Adipose tissue (tissue), 3 donors: ENCODE measurements around the gene CRELD1. TPM values are rescaled to one million over a fixed set of nuclear protein-coding genes. Genes with fewer than 3 reads are reported as not detected.
A peak's percentile ranks its signal among the peaks of the same experiment; 100 is the strongest.
"Not testable (repeated sequence)": the region's sequence is repeated elsewhere in the genome, so short reads cannot be mapped to it uniquely, and the experiment has no call there.

ENCODE experiments used
- H3K27ac ChIP-seq: one replicate; pipeline ENCODE4 v1.5.1; 2013; ENCODE audit warnings: low read depth, low read length
- WGBS, 3 donors: extraction: QIAGEN DNeasy Blood & Tissue Kit; methylation state at CpG; one replicate each; pipeline ENCODE4 v1.1.7; 2013; 5-methylcytosine and 5-hydroxymethylcytosine counted together
- polyA plus RNA-seq, 3 donors: library from polyadenylated mRNA; stranded (reverse); fragments of 200-250 nt; gene quantifications; one replicate each; pipeline ENCODE4 v1.2.3, GENCODE V29; 2013
- donor health status: healthy with polysubstance abuse.
- donor health status: Bipolar disorder and iron deficiency.
- donor health status: healthy.

The CRELD1 gene, protein sequence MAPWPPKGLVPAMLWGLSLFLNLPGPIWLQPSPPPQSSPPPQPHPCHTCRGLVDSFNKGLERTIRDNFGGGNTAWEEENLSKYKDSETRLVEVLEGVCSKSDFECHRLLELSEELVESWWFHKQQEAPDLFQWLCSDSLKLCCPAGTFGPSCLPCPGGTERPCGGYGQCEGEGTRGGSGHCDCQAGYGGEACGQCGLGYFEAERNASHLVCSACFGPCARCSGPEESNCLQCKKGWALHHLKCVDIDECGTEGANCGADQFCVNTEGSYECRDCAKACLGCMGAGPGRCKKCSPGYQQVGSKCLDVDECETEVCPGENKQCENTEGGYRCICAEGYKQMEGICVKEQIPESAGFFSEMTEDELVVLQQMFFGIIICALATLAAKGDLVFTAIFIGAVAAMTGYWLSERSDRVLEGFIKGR
- polyA plus RNA-seq, result 10 to 100 TPM; 28.4 to 36.0 (median 33.8) TPM

DNA sequence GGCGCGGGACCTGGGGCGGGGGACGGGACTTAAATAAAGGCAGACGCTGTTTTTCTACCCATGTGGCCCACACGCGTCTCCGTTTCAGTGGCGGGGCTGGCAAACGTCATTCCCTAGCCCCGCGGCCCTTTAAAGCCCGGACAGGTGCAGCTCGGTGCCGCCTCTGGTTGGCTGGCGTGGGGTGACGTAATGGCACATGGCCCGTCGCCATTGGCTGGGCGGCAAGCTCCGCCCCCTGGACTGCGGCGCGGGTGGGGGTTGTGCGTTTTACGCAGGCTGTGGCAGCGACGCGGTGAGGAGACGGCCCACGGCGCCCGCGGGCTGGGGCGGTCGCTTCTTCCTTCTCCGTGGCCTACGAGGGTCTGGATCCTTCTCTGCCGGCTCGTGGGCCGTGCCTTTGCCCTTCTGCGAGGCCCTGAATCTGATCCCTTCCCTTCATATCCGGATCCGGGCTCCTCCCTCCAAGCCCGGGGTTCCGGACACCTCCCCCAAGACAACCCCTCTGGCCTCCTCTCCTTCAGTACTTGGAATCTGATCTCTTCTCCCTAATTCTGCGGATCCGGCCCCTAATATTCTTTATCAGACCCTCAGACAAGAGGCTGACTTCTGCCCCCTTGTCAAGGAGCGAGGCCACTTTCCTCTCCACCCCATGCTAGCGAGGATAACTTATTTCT, at the start of gene CRELD1:
Gene CRELD1, plus strand, starts transcription at position 274 of the 674 bp plus-strand sequence. CDS start 605 bp downstream, outside the sequence.
- peak within 1 kb of the TSS; percentile 73 for H3K27ac ChIP-seq
- WGBS, 3 donors, result 0% methylated on average over 34 to 50 of the region's 50 CpGs

DNA sequence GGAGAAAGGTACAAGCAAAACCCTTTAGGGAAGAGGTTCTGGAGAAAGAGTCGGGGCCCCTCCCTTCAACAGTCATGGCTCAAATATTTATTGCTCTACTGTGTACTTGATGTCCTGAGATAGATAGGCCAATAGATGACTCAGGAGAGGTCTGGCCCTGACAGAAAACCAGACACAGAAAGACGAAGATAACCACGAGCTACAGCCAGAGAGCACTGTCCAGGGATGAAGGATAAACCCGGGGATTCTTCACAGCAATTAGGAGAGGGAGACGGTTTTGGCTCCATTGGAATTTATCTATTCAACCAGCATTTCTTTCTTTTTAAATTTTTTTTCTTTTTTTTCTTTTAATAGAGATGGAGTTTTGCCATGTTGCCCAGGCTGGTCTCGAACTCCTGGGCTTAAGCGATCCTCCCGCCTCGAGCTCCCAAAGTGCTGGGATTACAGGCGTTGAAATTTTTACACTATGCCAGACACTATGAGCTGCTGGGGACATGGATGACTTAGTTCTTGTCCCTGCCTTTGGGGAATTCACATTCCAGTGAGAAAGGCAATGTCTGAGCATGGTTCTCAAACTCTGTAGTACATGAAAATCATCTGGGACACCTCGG, 49.0 kb upstream of the CRELD1 start:
- 74 to 77% (median 77%) methylated on average over 11 of the region's 11 CpGs for WGBS, 3 donors
- H3K27ac ChIP-seq, result no peak overlapping the region

DNA sequence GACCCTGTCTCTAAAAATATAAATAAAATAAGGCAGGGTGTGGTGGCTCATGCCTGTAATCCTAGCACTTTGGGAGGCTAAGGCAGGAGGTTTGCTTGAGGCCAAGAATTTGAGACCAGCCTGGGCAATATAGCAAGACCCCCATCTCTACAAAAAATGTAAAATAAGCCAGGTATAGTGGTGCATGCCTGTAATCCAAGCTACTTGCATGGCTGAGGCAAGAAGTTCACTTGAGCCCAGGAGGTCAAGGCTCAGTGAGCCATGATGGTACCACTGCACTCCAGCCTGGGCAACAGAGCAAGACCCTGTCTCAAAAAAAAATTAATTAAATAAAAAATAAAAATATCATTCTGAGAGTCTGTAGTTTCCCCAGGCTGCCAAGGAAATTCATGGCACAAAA, 47.3 kb upstream of the CRELD1 start:
- H3K27ac ChIP-seq, result no peak overlapping the region

DNA sequence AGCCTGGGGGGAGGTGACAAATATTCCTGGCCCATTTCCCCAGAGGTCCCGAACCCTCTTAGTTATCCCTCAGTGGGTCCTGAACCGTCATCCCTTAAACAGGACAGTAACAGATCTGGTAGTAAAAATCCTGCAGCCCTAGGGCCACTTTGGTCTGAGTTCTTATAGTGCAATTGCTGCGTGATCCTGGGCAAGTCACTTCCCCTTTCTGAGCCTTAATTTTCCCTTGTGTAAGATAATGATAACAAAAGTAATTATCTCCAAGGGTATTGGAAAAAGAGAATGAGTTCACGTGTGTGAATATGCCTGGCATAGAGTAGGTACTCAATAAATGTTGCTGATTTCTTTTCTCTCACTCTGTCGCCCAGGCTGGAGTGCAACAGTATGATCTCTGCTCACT, 46.2 kb upstream of the CRELD1 start:
- no peak overlapping the region for H3K27ac ChIP-seq
- WGBS, 3 donors, result 76 to 82% (median 80%) methylated on average over 5 of the region's 5 CpGs

DNA sequence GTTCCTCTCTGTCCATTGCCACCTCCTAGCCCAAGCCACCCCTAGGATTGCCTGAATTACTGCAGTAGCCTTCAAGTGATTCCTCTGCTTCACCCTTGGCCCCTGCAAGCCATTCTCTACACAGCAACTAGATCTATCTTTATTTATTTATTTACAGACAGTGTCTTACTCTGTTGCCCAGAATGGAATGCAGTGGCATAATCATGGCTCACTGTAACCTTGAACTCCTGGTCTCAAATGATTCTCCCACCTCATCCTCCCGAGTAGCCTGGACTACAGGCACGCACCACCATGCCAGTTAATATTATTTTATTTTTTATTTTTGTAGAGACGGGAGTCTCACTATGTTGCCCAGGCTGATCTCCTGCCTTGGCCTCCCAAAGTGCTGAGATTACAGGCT, 45.1 kb upstream of the CRELD1 start:
- H3K27ac ChIP-seq, result no peak overlapping the region
- 77 to 89% (median 83%) methylated on average over 3 of the region's 3 CpGs for WGBS, 3 donors

DNA sequence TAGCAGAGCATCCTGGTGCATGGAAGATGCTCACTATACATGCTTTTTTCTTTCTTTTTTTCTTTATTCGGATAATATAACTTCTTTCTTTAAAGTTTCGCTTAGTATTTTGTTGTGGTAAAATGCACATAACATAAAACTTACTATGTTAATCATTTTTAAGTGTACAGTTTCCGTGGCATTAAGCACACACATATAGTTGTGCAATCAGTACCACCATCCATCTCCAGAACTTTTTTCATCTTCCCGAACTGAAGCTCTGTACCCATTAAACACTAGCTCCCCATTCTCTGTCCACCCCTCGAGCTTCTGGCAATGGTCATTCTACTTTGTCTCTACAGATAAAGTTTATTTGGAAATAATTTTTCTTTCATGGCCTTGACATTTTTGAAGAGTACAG, 44.2 kb upstream of the CRELD1 start:
- H3K27ac ChIP-seq, result no peak overlapping the region
- WGBS, 3 donors, result 62 to 76% (median 74%) methylated on average over 5 of the region's 5 CpGs

DNA sequence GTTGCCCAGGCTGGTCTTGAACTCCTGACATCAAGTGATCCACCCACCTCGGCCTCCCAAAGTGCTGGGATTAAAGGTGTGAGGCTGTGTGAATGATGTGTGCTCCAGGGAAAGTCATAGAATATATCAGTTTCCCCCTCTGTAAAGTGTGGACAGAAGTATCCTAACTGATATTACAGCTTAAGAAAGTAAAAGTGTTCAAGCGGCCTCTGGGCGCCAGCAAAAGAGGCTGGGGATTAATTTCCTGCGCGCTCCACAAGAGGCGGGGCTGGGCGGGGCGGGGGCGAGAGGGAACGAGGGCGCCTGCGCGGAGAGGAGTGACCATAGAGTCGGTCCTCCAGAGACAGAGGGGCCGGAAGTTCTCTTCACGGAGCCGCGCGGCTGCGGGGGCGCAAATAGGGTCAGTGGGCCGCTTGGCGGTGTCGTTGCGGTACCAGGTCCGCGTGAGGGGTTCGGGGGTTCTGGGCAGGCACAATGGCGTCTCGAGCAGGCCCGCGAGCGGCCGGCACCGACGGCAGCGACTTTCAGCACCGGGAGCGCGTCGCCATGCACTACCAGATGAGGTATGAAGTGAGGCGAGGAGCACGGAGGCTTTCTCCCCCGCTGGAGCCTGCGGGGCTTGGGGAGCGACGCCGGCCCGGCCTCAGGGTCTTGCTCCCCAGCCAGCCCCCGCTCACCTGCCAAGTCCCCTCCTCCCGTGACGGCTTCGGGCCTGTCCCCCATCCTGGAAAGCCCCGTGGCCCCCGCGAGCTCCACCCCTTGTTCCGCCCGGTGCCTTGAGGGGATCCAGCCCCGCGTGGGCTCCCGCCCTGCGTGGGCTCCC, 43.2 kb upstream of the CRELD1 start, which contains the start of gene JAGN1:
Gene JAGN1, plus strand, starts transcription at position 362 of the 823 bp plus-strand sequence. Its CDS starts 113 bp downstream, at position 475.
- 0% methylated on average over 47 to 62 of the region's 62 CpGs for WGBS, 3 donors
- peak within 1 kb of the TSS; percentile 86 for H3K27ac ChIP-seq

DNA sequence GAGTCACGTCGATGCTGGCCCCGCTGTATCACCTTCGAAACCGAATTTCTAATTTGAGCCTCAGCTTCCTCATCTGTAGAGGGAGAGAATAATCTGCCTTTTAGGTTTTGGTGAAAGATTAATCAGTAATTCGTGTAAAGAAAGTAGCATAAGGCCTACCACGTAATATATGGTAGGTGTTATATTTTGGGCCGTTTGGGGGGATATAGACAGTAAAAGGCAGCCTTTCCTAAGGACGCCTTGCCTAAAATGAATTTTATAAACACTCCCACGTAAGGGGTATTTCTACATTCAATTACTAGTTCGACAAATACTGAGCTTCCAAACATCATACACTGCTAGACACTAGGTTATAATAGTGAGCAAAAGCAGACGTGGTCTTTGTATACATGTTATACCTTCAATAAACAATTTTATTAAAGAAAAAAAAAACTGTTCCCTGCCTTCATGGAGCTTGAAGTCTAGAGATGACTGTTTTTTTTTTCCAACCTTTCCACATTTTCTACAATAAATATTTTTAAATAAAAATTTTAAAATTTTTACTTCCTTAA, 42.5 kb upstream of the CRELD1 start:
- no peak overlapping the region for H3K27ac ChIP-seq
- 4 to 12% (median 10%) methylated on average over 12 of the region's 12 CpGs for WGBS, 3 donors

DNA sequence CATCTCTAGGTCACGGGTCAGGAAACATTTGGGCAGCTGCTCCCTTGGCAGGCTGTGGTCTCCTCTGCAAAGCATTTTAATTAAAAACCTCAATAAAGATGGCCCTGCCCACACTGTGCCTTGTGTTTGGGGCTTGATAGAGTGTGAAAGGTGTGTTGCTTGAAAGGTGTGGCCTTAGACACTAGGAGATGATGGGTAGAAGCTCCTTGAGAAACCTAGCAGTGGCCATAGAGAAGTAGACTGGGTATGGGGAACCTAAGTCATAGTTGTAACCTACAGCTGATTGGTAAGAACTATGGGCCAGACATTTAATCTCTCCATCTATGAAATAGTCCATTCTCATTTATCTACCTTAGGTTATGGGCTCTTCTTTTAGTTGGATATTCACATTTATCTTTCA, 39.9 kb upstream of the CRELD1 start:
- no peak overlapping the region for H3K27ac ChIP-seq
- 49 to 86% (median 61%) methylated on average over 1 of the region's 1 CpG for WGBS, 3 donors

DNA sequence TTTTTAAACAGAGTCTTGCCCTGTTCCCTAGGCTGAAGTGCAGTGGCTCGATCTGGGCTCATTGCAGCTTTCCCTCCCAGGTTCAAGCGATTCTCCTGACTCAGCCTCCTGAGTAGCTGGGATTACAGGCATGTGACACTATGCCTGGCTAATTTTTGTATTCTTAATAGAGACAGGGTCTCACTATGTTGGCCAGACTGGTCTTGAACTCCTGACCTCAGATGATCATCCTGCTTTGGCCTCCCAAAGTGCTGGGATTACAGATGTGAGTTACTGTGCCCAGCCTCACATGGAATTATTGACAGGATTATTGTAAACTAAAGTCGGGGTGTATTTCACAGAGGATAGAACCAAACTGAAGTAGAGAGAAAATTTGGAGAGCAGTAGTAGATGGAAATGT, 37.9 kb upstream of the CRELD1 start:
- 97% methylated on average over 3 of the region's 3 CpGs for WGBS, 3 donors
- not testable (repeated sequence) for H3K27ac ChIP-seq

DNA sequence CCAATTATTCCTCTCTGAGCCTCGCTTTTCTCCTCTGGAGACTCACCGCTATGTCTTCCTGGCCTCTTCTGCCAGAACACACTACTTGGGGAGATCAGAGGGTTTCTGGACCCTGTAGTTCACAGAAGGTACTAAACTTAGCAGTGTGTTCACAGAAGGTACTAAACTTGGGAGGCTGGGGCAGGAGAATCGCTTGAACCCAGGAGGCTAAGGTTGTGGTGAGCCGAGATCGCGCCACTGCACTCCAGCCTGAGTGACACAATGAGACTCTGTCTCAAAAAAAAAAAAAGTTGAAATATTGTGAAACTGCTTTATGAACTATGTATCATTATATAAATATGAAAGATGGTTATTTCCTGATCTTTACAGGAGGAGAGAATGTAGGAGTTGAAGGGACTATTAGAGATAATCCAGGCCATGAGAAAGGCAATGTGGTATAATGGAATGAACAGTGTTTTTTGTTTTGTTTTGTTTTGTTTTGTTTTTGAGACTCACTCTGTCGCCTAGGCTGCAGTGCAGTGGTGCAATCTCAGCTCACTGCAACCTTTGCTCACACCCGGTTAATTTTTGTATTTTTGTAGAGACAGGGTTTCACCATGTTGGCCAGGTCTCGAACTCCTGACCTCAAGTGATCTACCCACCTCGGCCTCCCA, 36.8 kb upstream of the CRELD1 start:
- 79 to 88% (median 82%) methylated on average over 10 of the region's 10 CpGs for WGBS, 3 donors
- not testable (repeated sequence) for H3K27ac ChIP-seq

DNA sequence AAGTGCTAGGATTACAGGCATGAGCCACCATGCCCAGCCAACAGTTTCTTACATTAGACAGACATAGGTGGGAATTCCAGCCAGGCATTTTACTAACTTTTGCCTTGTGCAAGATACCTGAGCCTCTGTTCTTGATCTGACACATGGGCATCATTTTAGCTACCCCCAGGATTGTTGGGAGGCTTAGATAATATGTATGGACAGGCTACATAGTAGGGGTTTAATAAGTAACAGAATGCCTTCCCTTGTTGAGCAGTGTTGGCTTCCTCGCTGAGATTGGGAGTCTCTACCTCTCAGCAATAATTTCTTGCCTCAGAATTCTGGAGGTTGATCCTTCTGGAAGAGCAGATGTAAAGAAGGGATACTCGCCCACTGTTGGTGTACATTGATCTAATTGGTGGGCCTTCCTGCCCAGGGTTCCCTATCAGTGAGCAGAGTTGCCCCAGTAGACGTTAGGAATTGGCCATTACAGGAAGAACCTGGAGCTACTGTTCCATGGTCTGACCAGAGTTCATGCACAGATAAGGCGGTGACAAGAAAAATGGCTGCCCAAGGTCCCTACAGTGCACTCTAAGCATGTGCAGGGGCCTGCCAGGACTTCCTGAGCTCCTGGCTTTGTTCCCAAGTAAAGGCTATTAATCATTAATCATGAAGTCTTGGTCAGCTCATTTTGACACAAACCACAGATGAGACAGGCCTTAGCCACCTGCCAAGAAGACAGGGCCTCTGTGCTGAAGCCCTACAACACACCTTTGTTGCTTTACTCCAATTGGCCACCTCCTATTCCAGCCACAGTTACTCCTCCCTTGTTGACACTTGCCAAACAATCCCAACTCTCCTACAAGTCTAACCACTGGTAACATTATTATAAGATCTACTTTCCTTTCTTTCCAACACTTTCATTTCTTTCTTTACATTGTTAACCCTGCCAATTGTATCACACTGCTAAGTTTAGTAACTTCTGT, 35.9 kb upstream of the CRELD1 start:
- H3K27ac ChIP-seq, result no peak overlapping the region
- 20 to 64% (median 45%) methylated on average over 4 of the region's 4 CpGs for WGBS, 3 donors

DNA sequence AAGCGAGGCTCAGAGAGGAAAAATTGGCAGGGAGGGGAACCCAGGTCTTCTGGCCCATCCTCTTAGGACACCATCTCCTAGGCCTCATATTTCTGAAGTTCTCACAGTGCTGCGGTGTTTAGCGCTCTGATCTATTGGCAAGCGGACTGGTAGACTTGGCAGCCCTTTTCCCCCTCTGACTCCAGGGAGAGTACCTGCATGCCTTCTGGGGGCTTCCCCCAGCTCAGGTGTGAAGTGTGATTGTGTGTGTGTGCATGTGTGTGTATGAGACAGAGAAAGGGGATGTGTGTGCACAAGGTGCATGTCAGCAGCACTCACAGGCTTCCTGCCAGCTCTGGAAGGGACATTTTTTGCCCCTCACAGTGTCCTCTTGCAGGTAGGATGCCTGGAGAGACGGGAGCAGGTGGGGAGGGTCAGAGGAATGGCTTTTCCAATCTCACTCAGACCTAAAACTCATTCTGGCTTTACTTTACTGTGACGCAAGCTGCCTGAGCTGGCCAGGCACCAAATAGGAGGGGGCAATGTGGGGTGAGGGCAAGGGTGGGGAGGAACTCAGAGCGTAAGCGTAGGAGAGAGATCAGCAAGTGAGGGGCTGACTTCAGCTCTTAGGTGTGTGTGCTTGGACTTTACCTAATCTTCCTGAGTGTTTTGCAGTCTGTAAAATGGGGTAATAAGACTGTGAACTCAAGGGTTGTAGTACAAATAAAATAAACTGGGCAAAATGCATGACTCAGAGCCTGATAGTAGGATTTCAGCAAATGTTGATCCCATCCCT, 35.0 kb upstream of the CRELD1 start:
- WGBS, 3 donors, result 31 to 56% (median 48%) methylated on average over 8 of the region's 8 CpGs
- no peak overlapping the region for H3K27ac ChIP-seq

DNA sequence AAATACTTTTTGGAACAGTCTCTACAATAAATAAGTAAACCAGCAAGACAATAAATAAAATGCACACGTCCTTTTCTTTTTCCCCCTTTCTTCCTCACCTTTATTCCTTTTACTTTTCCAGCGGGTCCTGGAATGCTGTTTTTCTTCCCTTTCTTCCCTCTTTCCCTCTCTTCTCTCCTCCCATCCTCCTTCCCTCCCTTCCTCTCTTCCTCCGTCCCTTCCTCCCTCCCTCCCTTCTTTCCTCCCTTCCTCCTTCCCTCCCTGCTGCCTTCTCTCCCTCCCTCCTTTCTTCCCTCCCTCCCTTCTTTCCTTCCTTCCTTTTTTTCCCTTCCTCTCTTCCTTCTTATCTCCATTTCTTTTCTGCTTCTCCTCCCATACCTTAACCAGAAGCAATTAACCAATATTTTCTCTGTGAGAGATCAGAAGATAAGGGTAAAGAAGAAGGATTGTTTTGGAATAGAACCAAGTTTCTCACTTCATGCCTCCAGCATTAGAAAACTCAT, 34.3 kb upstream of the CRELD1 start:
- no peak overlapping the region for H3K27ac ChIP-seq
- WGBS, 3 donors, result 48 to 55% (median 54%) methylated on average over 3 of the region's 3 CpGs

DNA sequence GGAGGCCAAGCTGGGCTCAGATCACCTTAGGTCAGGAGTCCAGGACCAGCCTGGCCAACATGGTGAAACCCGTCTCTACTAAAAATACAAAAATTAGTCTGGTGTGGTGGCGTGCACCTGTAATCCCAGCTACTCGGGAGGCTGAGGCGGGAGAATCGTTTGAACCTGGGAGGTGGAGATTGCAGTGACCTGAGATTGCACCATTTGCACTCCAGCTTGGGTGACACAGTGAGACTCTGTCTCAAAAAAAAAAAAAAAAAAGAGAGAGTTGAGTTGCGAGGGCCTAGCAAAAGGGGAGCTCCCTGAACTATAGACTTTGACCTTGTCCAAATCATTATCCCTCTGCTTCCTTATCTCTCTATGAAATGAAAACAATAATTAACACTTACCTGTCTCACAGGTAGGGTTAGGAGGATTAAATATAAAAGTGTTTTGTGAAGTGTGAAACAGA, 32.6 kb upstream of the CRELD1 start:
- whole genome bisulfite sequencing, 3 donors, result 57 to 95% (median 92%) methylated on average over 6 of the region's 6 CpGs
- not testable (repeated sequence) for H3K27ac ChIP-seq

DNA sequence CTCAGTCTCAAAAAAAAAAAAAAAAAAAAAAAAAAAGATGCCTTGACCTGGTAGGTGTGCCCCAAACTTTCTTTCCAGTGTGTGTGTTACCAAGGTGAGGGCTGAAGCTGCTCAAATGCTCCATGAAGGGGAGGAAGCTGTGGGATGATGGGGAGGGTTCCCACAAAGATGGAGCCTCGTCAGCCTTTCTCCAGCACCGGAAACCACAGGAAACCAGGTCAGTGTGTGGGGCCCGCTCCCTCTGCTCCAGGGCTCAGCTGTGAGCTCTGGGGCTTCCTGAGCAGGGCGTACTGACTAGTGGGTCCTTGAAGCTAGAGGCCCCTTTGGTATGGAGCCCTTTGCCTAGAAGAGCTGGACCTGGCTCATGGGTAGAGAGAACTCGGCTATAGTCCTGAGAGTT, 31.7 kb upstream of the CRELD1 start:
- H3K27ac ChIP-seq, result no peak overlapping the region
- 44 to 66% (median 47%) methylated on average over 5 of the region's 5 CpGs for WGBS, 3 donors
